Stomach smooth muscle (tissue), 2 donors: ENCODE results near the gene TEPSIN.

ENCODE experiments used
- H3K27ac ChIP-seq: one replicate; pipeline ENCODE4 v1.7.0; 2013; ENCODE audit warnings: mild to moderate bottlenecking, low read length, inconsistent platforms
- H3K27me3 ChIP-seq, 2 donors: one replicate each; pipeline ENCODE4 v1.7.0; 2013; ENCODE audit warnings: low read length in 2 of 2; ENCODE audit not compliant: insufficient read depth in 2 of 2, control insufficient read depth in 1 of 2
- H3K36me3 ChIP-seq, 2 donors: one replicate each; pipeline ENCODE4 v1.7.0; 2013; ENCODE audit warnings: low read length in 2 of 2; ENCODE audit not compliant: control insufficient read depth in 2 of 2, insufficient read depth in 2 of 2
- H3K4me1 ChIP-seq: one replicate; pipeline ENCODE4 v1.7.0; 2013; ENCODE audit warnings: low read length; ENCODE audit not compliant: control insufficient read depth, insufficient read depth
- H3K4me3 ChIP-seq, 2 donors: one replicate each; pipeline ENCODE4 v1.7.0; 2013; ENCODE audit warnings: low read length in 2 of 2
- H3K9ac ChIP-seq, 2 donors: one replicate each; pipeline ENCODE4 v1.7.0; 2013; ENCODE audit warnings: low read length in 2 of 2, mild to moderate bottlenecking in 1 of 2
- H3K9me3 ChIP-seq, 2 donors: one replicate each; pipeline ENCODE4 v1.7.0; 2013; ENCODE audit warnings: low read length in 2 of 2; ENCODE audit not compliant: control insufficient read depth in 2 of 2
- donor health status: healthy.
- donor health status: Pancreatic carcinoma.

TEPSIN gene

DNA sequence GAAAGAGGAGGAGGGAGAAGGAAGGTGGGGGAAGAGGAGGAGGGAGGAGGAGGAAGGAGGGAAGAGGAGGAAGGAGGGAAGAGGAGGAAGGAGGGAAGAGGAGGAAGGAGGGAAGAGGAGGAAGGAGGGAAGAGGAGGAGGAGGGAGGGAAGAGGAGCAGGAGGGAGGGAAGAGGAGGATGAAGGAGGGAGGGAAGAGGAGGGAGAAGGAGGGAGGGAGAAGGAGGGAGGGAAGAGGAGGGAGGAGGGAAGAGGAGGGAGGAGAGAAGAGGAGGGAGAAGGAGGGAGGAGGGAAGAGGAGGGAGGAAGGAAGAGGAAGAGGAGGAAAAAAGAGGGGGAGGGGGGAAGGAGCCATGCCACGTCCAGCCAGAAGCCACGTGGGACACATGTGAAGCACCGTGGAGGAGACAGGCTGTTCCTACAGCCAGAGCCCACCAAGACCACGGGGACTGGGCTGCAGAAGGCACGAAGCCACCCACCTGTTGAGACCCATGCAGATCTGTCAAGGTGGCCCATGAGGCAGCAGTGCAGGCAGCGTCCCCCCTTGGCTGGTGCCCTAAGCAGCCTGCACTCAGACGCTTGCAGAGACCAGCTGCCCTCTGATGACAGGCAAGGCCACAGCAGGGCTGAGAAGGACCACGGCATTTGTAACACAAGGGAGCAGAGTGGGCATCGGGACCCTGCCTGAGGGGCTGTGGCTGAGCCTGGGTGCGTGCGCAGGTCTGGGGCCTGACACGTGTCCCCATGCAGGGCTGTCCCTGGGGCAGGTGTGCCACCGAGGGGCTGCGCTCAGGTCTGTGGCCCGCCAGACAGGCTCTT lies 10.6 kb upstream of the TEPSIN start:
- Histone ChIP-seq H3K4me1 (peaks cover under 1% of the 10 kb centered on the region), H3K9me3 (no peaks in the 10 kb centered on the region), H3K36me3 (peaks cover 7 to 8% of the 10 kb centered on the region in 2 donors), H3K4me3 (no peak overlapping the region), H3K27me3 (no peaks in the 10 kb centered on the region), H3K9ac (no peak overlapping the region), H3K27ac (no peak overlapping the region)

GRCh38 chr17:81248649-81249048 lies 9.8 kb upstream of the TEPSIN start:
- Histone ChIP-seq H3K27ac (no peak overlapping the region), H3K9ac (no peak overlapping the region), H3K27me3 (no peaks in the 10 kb centered on the region), H3K36me3 (peaks cover 7 to 8% of the 10 kb centered on the region in 2 donors), H3K4me1 (no peaks in the 10 kb centered on the region), H3K9me3 (no peaks in the 10 kb centered on the region), H3K4me3 (no peak overlapping the region)

DNA sequence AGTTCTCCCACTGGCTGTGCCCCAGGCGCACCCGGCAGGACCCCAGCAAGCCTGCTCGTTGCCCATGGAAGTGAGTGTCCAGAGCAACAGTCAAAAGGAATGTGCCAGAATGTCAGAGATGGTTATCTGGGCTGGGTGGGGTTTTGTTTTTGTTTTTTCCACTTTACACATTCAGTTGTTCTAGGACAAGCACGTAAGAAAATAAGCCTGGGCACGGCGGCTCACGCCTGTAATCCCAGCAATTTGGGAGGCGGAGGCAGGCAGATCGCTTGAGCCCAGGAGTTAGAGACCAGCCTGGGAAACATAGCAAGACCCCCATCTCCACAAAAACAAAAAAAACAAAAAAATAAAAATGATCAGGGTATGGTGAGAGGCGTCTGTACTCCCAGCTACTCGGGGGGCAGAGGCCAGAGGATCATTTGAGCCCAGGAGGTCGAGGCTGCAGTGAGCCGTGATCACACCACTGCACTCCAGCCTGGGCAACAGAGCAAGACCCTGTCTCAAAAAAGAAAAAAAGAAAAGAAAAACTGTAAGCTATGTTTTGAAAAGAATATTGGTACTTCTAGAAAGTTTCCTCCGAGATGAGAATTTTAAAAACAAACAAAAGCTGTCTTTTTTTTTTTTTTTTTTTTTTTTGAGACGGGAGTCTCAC lies 8.6 kb upstream of the TEPSIN start:
- Histone ChIP-seq H3K9me3 (no peaks in the 10 kb centered on the region), H3K4me1 (peaks cover 3% of the 10 kb centered on the region), H3K27ac (no peak overlapping the region), H3K27me3 (no peaks in the 10 kb centered on the region), H3K36me3 (peaks cover 7 to 8% of the 10 kb centered on the region in 2 donors), H3K4me3 (no peak overlapping the region), H3K9ac (no peak overlapping the region)

- no peak overlapping the region for H3K4me3 ChIP-seq
- no peak overlapping the region for H3K27ac ChIP-seq
- H3K36me3 ChIP-seq = peaks cover 7 to 8% of the 10 kb centered on the region in 2 donors
- H3K9me3 ChIP-seq = no peaks in the 10 kb centered on the region
- H3K9ac ChIP-seq = no peak overlapping the region
- H3K4me1 ChIP-seq = peaks cover 3% of the 10 kb centered on the region
- H3K27me3 ChIP-seq = no peaks in the 10 kb centered on the region
Measured at GRCh38 chr17:81246679-81247338, 8.0 kb upstream of the TEPSIN start.

- H3K27me3 ChIP-seq = no peaks in the 10 kb centered on the region
- H3K4me3 ChIP-seq = no peak overlapping the region
- H3K27ac ChIP-seq = no peak overlapping the region
- no peak overlapping the region for H3K9ac ChIP-seq
- peaks cover 3% of the 10 kb centered on the region for H3K4me1 ChIP-seq
- H3K36me3 ChIP-seq = peaks cover 7 to 8% of the 10 kb centered on the region in 2 donors
- no peaks in the 10 kb centered on the region for H3K9me3 ChIP-seq
Measured at GRCh38 chr17:81246343-81246670, 7.5 kb upstream of the TEPSIN start.

GRCh38 chr17:81245665-81246342 lies 6.9 kb upstream of the TEPSIN start:
- Histone ChIP-seq H3K9me3 (no peaks in the 10 kb centered on the region), H3K9ac (no peak overlapping the region), H3K4me1 (peaks cover 6% of the 10 kb centered on the region), H3K36me3 (peaks cover 7 to 8% of the 10 kb centered on the region in 2 donors), H3K27ac (no peak overlapping the region), H3K4me3 (no peak overlapping the region), H3K27me3 (no peaks in the 10 kb centered on the region)

DNA sequence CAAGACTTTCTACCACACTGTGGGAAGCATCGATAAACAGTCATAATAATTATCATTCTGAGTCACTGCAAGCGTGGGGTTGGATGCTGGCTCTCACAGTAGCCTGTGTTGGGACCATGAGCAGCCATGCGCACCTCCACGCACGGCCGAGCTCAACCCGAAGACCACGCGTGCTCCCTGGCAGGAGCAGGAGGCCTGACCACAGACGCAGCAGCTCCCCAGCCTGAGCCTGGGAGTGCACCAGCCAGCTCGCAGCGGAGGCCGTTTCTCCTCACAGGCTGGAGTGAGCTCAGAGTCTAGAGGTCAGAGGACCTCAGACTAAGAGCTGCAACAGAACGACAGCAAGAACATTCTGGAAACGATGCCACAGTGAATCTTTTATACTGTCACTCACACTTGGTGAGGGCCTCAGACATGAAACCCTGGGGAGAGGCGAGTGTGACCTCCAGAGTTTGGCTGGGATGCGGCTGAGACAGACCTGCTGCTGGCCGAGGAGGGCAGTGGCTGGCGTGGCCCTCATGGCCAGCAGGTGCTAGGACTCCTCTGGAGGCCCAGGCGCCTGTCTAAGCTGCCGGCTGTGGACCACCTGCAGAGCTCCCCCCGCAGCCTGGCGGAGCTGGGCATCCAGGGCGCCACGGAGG lies 6.3 kb upstream of the TEPSIN start:
- Histone ChIP-seq H3K36me3 (peaks cover 5 to 7% of the 10 kb centered on the region in 2 donors), H3K4me3 (no peak overlapping the region), H3K9ac (no peak overlapping the region), H3K4me1 (peaks cover 11% of the 10 kb centered on the region), H3K27me3 (no peaks in the 10 kb centered on the region), H3K9me3 (no peaks in the 10 kb centered on the region), H3K27ac (no peak overlapping the region)

GRCh38 chr17:81244358-81245023 lies 5.6 kb upstream of the TEPSIN start:
- Histone ChIP-seq H3K9ac (no peak overlapping the region), H3K4me1 (peaks cover 17% of the 10 kb centered on the region), H3K27ac (no peak overlapping the region), H3K36me3 (peaks cover 2% of the 10 kb centered on the region in 2 donors), H3K9me3 (no peaks in the 10 kb centered on the region), H3K4me3 (no peak overlapping the region), H3K27me3 (no peaks in the 10 kb centered on the region)

DNA sequence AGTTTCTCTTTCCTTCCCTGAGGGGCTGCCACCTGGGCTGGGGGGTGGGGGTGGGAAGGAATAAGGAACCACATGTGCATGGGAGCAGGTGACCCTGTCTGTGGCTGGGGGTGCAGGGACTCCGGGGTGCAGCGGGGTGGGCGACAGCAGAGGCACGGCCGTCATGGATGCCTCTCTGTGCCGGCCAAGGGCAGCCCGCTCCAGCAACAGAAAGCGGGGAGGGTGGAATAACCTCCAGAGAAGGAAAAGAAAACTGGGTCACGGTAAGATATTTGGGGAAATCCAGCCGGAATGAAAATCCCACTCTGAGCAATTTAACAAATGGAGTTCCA lies 4.4 kb upstream of the TEPSIN start:
- no peaks in the 10 kb centered on the region for H3K27me3 ChIP-seq
- H3K36me3 ChIP-seq = peaks cover 0 to 2% of the 10 kb centered on the region in 2 donors
- no peak overlapping the region for H3K9ac ChIP-seq
- peaks cover 22% of the 10 kb centered on the region for H3K4me1 ChIP-seq
- no peak overlapping the region for H3K27ac ChIP-seq
- no peaks in the 10 kb centered on the region for H3K9me3 ChIP-seq
- no peak overlapping the region for H3K4me3 ChIP-seq
